A673 (cell line): Measurements from ENCODE around the gene ANKRD13D.

Experiments
- EZH2 ChIP-seq: fragments of 200-600 bp; sonication (generic); IDR thresholded peaks from 2 replicates; pipeline ENCODE4 v1.6.1; 2017; ENCODE audit warnings: borderline replicate concordance, low read depth, mild to moderate bottlenecking, mixed read lengths, antibody characterized with exemption, low read length; ENCODE audit not compliant: poor library complexity, severe bottlenecking
- TF ChIP-seq, protein P1 (sequence below): fragments of 300-800, 200-600 bp; sonication (generic); conservative IDR thresholded peaks from 2 replicates; pipeline ENCODE4 v1.5.1; 2017; ENCODE audit warnings: low read depth, mild to moderate bottlenecking, antibody characterized with exemption, low read length, moderate library complexity, mixed read lengths

DNA sequence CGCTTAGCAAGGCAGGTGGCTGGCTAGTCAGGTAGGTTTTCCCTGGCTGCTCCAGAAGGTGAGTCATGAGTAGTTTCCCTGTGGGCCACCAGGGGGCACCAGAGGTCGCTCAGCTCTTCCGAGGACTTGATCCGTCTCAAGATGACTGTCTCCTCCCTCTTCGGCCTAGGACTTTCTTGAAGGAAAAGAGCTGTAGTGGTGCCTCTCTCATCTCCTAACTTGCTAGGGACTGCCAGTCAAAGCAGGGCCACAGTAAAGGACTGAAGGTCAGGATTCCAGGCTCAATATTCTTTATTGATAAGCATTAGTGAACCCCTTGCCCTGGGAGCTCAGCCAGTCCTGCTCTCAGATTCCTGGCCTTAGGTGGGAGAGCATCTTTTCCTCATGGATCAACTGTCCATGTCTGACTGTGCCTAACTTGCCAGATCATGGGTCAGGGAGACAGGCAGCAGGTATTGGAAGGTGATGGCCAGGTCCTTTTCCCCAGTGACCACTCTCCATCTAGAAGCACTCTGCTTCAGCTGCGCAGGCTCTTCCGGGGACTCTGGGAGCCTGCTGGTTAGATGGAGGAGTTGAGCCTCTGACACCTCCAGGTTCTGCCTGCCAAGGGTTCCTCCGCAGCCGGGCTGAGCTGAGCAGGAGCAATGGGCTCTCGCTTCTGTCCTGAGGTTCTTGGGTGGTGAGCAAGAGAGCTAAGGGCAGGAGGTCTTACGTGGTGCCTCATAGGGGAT, 62.3 kb downstream of the ANKRD13D start:
- TF ChIP-seq, protein P1, sequence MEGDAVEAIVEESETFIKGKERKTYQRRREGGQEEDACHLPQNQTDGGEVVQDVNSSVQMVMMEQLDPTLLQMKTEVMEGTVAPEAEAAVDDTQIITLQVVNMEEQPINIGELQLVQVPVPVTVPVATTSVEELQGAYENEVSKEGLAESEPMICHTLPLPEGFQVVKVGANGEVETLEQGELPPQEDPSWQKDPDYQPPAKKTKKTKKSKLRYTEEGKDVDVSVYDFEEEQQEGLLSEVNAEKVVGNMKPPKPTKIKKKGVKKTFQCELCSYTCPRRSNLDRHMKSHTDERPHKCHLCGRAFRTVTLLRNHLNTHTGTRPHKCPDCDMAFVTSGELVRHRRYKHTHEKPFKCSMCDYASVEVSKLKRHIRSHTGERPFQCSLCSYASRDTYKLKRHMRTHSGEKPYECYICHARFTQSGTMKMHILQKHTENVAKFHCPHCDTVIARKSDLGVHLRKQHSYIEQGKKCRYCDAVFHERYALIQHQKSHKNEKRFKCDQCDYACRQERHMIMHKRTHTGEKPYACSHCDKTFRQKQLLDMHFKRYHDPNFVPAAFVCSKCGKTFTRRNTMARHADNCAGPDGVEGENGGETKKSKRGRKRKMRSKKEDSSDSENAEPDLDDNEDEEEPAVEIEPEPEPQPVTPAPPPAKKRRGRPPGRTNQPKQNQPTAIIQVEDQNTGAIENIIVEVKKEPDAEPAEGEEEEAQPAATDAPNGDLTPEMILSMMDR, result peak; percentile 95
- no peak for TF ChIP-seq EZH2
